HL-60 (cell line): Measurements from ENCODE around the gene PARD3.

Experiments used
- DNase-seq, 2 experiments: peaks; one replicate each; pipeline ENCODE4 v3.0.0-alpha.2; 2010 to 2020; ENCODE audit warnings: low read depth in 1 of 2, low spot score in 1 of 2
- H3K27ac ChIP-seq: fragments of 250-450 bp; sonication (Bioruptor Pico); replicated peaks from 2 replicates; pipeline ENCODE4 v1.5.1; 2020; ENCODE audit warnings: mild to moderate bottlenecking, moderate library complexity
- H3K27me3 ChIP-seq: fragments of 250-450 bp; sonication (Bioruptor Pico); 2 replicates; pipeline ENCODE4 v1.5.1; 2021; ENCODE audit warnings: mild to moderate bottlenecking, moderate library complexity; ENCODE audit not compliant: insufficient read depth, poor library complexity, severe bottlenecking
- H3K4me3 ChIP-seq: replicated peaks from 2 replicates; pipeline ENCODE4 v1.5.1; 2011; ENCODE audit warnings: mild to moderate bottlenecking, control low read depth, low read length; ENCODE audit not compliant: insufficient read depth
- GABPA ChIP-seq: IDR thresholded peaks from 2 replicates; pipeline ENCODE4 v1.6.1; 2012; ENCODE audit warnings: low read depth
- POLR2AphosphoS5 ChIP-seq: IDR thresholded peaks from 2 replicates; pipeline ENCODE4 v1.6.1; 2012; ENCODE audit warnings: low read depth
- SPI1 ChIP-seq: IDR thresholded peaks from 2 replicates; pipeline ENCODE4 v1.6.1; 2012; ENCODE audit warnings: low read depth, mild to moderate bottlenecking, borderline replicate concordance
- TF ChIP-seq, protein P1 (sequence below): IDR thresholded peaks from 2 replicates; pipeline ENCODE4 v1.6.1; 2012; ENCODE audit warnings: low read depth; ENCODE audit not compliant: insufficient replicate concordance
- TF ChIP-seq, protein P2 (sequence below): IDR thresholded peaks from one replicate; pipeline ENCODE4 v1.5.1; 2011; ENCODE audit warnings: low read length, control low read depth, inconsistent platforms; ENCODE audit not compliant: insufficient read depth

The PARD3 gene

DNA sequence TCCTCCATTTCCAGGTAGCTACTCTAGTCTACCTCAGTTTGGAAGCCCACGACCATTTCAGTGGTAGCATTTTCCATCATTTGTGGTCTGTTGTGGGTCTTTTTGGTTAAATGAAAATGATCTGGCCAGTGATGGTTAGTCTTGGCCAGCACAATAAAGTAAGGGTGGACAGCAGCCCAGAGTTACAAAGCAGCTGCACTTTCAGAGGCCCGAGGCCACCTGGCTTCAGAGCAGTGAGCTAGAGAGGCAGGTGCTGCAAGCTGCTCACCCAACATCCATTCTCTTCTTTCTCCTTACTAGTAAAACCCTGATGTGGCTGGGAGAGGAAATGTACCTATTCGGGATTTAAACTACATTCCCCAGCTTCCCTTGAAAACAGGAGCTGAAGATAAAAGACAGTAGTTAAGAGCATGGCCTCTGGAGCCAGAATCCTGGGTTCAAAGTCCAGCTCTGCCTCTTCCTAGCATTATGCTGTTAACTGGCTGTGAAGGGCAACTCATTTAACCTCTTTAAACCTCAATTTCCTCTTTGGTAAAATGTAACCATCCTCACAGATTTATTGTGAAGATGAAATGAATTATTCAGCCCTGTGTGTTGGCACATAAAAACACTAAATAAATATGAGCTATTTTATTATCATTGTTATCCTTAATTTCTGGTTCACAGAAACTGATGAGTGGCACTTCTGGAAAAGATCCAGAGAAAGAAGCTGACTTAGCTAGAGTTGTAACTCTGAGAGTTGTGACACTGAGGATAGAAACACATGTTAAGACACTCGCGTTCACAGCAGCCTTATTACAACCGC, 517.4 kb downstream of the PARD3 start:
- no peak overlapping the region for H3K27ac ChIP-seq
- no peak overlapping the region for H3K4me3 ChIP-seq
- H3K27me3 ChIP-seq: no peaks in the 10 kb centered on the region
- DNase-seq: no peak
- no peak for TF ChIP-seq GABPA
- TF ChIP-seq, protein P1, sequence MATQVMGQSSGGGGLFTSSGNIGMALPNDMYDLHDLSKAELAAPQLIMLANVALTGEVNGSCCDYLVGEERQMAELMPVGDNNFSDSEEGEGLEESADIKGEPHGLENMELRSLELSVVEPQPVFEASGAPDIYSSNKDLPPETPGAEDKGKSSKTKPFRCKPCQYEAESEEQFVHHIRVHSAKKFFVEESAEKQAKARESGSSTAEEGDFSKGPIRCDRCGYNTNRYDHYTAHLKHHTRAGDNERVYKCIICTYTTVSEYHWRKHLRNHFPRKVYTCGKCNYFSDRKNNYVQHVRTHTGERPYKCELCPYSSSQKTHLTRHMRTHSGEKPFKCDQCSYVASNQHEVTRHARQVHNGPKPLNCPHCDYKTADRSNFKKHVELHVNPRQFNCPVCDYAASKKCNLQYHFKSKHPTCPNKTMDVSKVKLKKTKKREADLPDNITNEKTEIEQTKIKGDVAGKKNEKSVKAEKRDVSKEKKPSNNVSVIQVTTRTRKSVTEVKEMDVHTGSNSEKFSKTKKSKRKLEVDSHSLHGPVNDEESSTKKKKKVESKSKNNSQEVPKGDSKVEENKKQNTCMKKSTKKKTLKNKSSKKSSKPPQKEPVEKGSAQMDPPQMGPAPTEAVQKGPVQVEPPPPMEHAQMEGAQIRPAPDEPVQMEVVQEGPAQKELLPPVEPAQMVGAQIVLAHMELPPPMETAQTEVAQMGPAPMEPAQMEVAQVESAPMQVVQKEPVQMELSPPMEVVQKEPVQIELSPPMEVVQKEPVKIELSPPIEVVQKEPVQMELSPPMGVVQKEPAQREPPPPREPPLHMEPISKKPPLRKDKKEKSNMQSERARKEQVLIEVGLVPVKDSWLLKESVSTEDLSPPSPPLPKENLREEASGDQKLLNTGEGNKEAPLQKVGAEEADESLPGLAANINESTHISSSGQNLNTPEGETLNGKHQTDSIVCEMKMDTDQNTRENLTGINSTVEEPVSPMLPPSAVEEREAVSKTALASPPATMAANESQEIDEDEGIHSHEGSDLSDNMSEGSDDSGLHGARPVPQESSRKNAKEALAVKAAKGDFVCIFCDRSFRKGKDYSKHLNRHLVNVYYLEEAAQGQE: no peak
- no peak for TF ChIP-seq POLR2AphosphoS5
- TF ChIP-seq, protein P2, sequence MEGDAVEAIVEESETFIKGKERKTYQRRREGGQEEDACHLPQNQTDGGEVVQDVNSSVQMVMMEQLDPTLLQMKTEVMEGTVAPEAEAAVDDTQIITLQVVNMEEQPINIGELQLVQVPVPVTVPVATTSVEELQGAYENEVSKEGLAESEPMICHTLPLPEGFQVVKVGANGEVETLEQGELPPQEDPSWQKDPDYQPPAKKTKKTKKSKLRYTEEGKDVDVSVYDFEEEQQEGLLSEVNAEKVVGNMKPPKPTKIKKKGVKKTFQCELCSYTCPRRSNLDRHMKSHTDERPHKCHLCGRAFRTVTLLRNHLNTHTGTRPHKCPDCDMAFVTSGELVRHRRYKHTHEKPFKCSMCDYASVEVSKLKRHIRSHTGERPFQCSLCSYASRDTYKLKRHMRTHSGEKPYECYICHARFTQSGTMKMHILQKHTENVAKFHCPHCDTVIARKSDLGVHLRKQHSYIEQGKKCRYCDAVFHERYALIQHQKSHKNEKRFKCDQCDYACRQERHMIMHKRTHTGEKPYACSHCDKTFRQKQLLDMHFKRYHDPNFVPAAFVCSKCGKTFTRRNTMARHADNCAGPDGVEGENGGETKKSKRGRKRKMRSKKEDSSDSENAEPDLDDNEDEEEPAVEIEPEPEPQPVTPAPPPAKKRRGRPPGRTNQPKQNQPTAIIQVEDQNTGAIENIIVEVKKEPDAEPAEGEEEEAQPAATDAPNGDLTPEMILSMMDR: no peak
- no peak for TF ChIP-seq SPI1

DNA sequence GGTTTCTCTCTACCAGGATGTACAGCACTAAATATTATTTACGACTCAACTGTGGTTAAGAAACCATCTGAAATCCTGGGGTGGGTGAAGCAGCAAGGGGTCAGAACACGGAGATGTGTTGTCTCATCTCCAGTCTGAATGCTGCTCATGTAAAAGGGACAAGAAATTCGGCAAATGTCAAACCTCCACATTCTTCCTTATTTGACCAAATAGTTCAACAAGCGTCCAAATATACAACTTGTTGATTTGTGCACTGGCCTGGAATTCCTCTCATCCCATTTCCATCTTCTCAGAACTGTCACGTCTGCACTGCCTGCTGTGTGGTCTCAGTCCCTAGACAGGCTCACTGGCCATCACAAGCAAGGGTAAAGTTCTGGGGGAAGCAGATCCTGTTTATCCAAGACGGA, 520.0 kb downstream of the PARD3 start:
- Histone ChIP-seq H3K27me3 (no peaks in the 10 kb centered on the region), H3K4me3 (no peak overlapping the region), H3K27ac (no peak overlapping the region)
- no peak for DNase-seq
- TF ChIP-seq SPI1 (no peak), POLR2AphosphoS5 (no peak), GABPA (no peak)
- TF ChIP-seq, protein P2: no peak
- TF ChIP-seq, protein P1: no peak

DNA sequence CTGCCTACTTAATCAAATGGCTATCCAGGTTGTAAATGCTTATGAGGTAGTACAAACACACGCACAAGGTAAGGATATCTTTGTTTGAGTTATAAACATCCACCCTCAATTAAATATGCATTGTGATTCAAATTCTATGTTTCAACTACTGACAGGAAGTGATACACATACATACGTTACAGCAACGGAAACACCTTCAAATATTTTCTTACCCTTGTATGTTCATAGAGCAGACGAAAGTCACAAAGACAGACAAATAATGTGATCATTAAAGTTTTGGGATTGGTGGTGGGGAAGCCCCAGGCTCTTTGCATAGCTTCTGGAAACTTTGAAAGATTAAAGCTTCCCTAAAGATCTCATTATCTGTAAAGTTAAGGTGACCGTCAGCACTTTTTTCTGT, 521.0 kb downstream of the PARD3 start:
- no peak overlapping the region for H3K27ac ChIP-seq

More for the DNA sequence above, 521.0 kb downstream of the PARD3 start:
- no peaks in the 10 kb centered on the region for H3K27me3 ChIP-seq
- TF ChIP-seq SPI1: no peak
- TF ChIP-seq, protein P1: no peak
- TF ChIP-seq POLR2AphosphoS5: no peak
- no peak for TF ChIP-seq GABPA
- no peak overlapping the region for H3K4me3 ChIP-seq
- no peak for DNase-seq
